Measurements from ENCODE around the gene NDUFC1. TPM values are rescaled to one million over a fixed set of nuclear protein-coding genes. Genes with fewer than 3 reads are reported as not detected.

NDUFC1 gene
- polyA plus RNA-seq, 3 donors: 24.7 to 134 (median 123) TPM

GRCh38 chr4:139282721-139283075, 19.6 kb downstream of the NDUFC1 start:
- Mint-ChIP-seq H3K4me1 (peaks cover 23% of the 10 kb centered on the region), H3K9me3 (peaks cover 6 to 25% (median 15%) of the 10 kb centered on the region in 7 donors), H3K27ac (no peak overlapping the region), H3K4me3 (peak overlapping the region in 1 of 2 donors; percentile 21), H3K27me3 (ENCODE audit: low read depth in 3 of 3) (peaks cover 45 to 53% (median 47%) of the 10 kb centered on the region in 3 donors), H3K36me3 (peaks cover 9 to 10% of the 10 kb centered on the region in 2 donors)
- H4K20me1 ChIP-seq (ENCODE audit: insufficient read depth, low read length): no peaks in the 10 kb centered on the region
- H3K4me3 ChIP-seq (replicated peaks in 1 of 3; ENCODE audit: low read depth in 2 of 3, low read length in 3 of 3): no peak overlapping the region
- H3K4me2 ChIP-seq (replicated peaks; ENCODE audit: extremely low read depth, low read length, poor library complexity, severe bottlenecking): no peak overlapping the region
- no peak for DNase-seq
- H3K36me3 ChIP-seq (replicated peaks in 1 of 2; ENCODE audit: control insufficient read depth in 1 of 2, insufficient read depth in 2 of 2, low read length in 2 of 2): peaks cover 0 to 3% of the 10 kb centered on the region in 2 donors
- no peak overlapping the region for H3K9ac ChIP-seq (ENCODE audit: insufficient read depth, low read length, poor library complexity, severe bottlenecking)
- H3K27ac ChIP-seq (ENCODE audit: low read depth in 1 of 2, low read length in 2 of 2): no peak overlapping the region
- H2AFZ ChIP-seq (ENCODE audit: insufficient read depth, low read depth, low read length, poor library complexity, severe bottlenecking): no peak overlapping the region
- H3K4me1 ChIP-seq (ENCODE audit: control insufficient read depth in 1 of 2, insufficient read depth in 2 of 2, low read length in 2 of 2): peaks cover 18 to 23% of the 10 kb centered on the region in 2 donors
- no peaks in the 10 kb centered on the region for H3K79me2 ChIP-seq (ENCODE audit: insufficient read depth, low read length)
- peaks cover 40 to 46% of the 10 kb centered on the region in 2 donors for H3K27me3 ChIP-seq (ENCODE audit: control insufficient read depth in 2 of 2, insufficient read depth in 2 of 2, low read length in 2 of 2)
- no peak for TF ChIP-seq CTCF (IDR thresholded peaks at IDR 0.05)
- intact Hi-C loops (cut with micrococcal nuclease): no loop called here
- H3K9me3 ChIP-seq (replicated peaks in 1 of 2; ENCODE audit: control insufficient read depth in 1 of 2, insufficient read depth in 1 of 2, low read length in 2 of 2): peaks cover 11 to 20% of the 10 kb centered on the region in 2 donors

- H3K9me3 Mint-ChIP-seq: peaks cover 6 to 25% (median 15%) of the 10 kb centered on the region in 7 donors
- WGBS (ENCODE audit: insufficient coverage): 92% methylated on average over 2 of the region's 7 CpGs
- H3K79me2 ChIP-seq (ENCODE audit: insufficient read depth, low read length): no peaks in the 10 kb centered on the region
Measured at GRCh38 chr4:139282065-139282720, 20.1 kb downstream of the NDUFC1 start.

More at GRCh38 chr4:139282065-139282720, 20.1 kb downstream of the NDUFC1 start:
- no peak overlapping the region for H3K27ac ChIP-seq (ENCODE audit: low read depth in 1 of 2, low read length in 2 of 2)
- H3K27me3 ChIP-seq (ENCODE audit: control insufficient read depth in 2 of 2, insufficient read depth in 2 of 2, low read length in 2 of 2): peaks cover 43 to 51% of the 10 kb centered on the region in 2 donors
- intact Hi-C loops (cut with micrococcal nuclease): no loop called here
- H3K36me3 ChIP-seq (replicated peaks in 1 of 2; ENCODE audit: control insufficient read depth in 1 of 2, insufficient read depth in 2 of 2, low read length in 2 of 2): peaks cover 0 to 3% of the 10 kb centered on the region in 2 donors
- Mint-ChIP-seq H3K27me3 (ENCODE audit: low read depth in 3 of 3) (peaks cover 47 to 56% (median 51%) of the 10 kb centered on the region in 3 donors), H3K36me3 (peaks cover 5 to 10% of the 10 kb centered on the region in 2 donors), H3K4me3 (peak overlapping the region in 1 of 2 donors; percentile 54), H3K27ac (no peak overlapping the region), H3K4me1 (peaks cover 23% of the 10 kb centered on the region)
- no peak overlapping the region for H2AFZ ChIP-seq (ENCODE audit: insufficient read depth, low read depth, low read length, poor library complexity, severe bottlenecking)
- no peak for TF ChIP-seq CTCF (IDR thresholded peaks at IDR 0.05)
- H3K9me3 ChIP-seq (replicated peaks in 1 of 2; ENCODE audit: control insufficient read depth in 1 of 2, insufficient read depth in 1 of 2, low read length in 2 of 2): peaks cover 11 to 20% of the 10 kb centered on the region in 2 donors
- no peak overlapping the region for H3K9ac ChIP-seq (ENCODE audit: insufficient read depth, low read length, poor library complexity, severe bottlenecking)
- H3K4me3 ChIP-seq (replicated peaks in 1 of 3; ENCODE audit: low read depth in 2 of 3, low read length in 3 of 3): no peak overlapping the region
- H3K4me2 ChIP-seq (replicated peaks; ENCODE audit: extremely low read depth, low read length, poor library complexity, severe bottlenecking): no peak overlapping the region
- DNase-seq: no peak
- H4K20me1 ChIP-seq (ENCODE audit: insufficient read depth, low read length): no peaks in the 10 kb centered on the region
- peaks cover 18 to 23% of the 10 kb centered on the region in 2 donors for H3K4me1 ChIP-seq (ENCODE audit: control insufficient read depth in 1 of 2, insufficient read depth in 2 of 2, low read length in 2 of 2)

Measured in CD14-positive monocyte (primary cell).